ENCODE measurements around the gene AAMP.

GRCh38 chr2:218216336-218216673 lies 53.6 kb downstream of the AAMP start:
- TF ChIP-seq, protein P1, sequence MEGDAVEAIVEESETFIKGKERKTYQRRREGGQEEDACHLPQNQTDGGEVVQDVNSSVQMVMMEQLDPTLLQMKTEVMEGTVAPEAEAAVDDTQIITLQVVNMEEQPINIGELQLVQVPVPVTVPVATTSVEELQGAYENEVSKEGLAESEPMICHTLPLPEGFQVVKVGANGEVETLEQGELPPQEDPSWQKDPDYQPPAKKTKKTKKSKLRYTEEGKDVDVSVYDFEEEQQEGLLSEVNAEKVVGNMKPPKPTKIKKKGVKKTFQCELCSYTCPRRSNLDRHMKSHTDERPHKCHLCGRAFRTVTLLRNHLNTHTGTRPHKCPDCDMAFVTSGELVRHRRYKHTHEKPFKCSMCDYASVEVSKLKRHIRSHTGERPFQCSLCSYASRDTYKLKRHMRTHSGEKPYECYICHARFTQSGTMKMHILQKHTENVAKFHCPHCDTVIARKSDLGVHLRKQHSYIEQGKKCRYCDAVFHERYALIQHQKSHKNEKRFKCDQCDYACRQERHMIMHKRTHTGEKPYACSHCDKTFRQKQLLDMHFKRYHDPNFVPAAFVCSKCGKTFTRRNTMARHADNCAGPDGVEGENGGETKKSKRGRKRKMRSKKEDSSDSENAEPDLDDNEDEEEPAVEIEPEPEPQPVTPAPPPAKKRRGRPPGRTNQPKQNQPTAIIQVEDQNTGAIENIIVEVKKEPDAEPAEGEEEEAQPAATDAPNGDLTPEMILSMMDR (IDR thresholded peaks at IDR 0.05; ENCODE audit: poor library complexity): no peak
- TF ChIP-seq EZH2phosphoT487 (IDR thresholded peaks at IDR 0.05; ENCODE audit: low read depth, severe bottlenecking, unreplicated experiment) (no peak), EZH2 (IDR thresholded peaks at IDR 0.05; ENCODE audit: borderline replicate concordance) (no peak)

Data from hepatocyte (in vitro differentiated cells).